Neural cell (in vitro differentiated cells): Measurements from ENCODE around the gene COQ8B. TPM values are rescaled to one million over a fixed set of nuclear protein-coding genes. Genes with fewer than 3 reads are reported as not detected.

Source experiments
- H2AFZ ChIP-seq: fragments of 200-600, 300-800 bp; sonication (generic), shearing (Covaris generic); 2 replicates; pipeline ENCODE4 v1.6.0; 2014; ENCODE audit warnings: low read depth, mild to moderate bottlenecking, antibody characterized with exemption, low read length, moderate library complexity
- H3F3A ChIP-seq: fragments of 200-600 bp; shearing (Covaris generic); 2 replicates; pipeline ENCODE4 v1.6.1; 2016; ENCODE audit warnings: mild to moderate bottlenecking, moderate library complexity, mixed read lengths, antibody characterized with exemption, low read length; ENCODE audit not compliant: insufficient read depth, poor library complexity, severe bottlenecking
- H3K27ac ChIP-seq: fragments of 200-600, 300-800 bp; sonication (generic), shearing (Covaris generic); 2 replicates; pipeline ENCODE4 v1.5.1; 2014; ENCODE audit warnings: mild to moderate bottlenecking, low read length, moderate library complexity
- H3K27me3 ChIP-seq: fragments of 300-800, 200-600 bp; sonication (generic), shearing (Covaris generic); 2 replicates; pipeline ENCODE4 v1.6.0; 2014; ENCODE audit warnings: mild to moderate bottlenecking, low read depth, low read length, moderate library complexity; ENCODE audit not compliant: insufficient read depth
- H3K36me3 ChIP-seq: fragments of 300-800, 200-600 bp; sonication (generic), shearing (Covaris generic); 2 replicates; pipeline ENCODE4 v1.5.1; 2014; ENCODE audit warnings: mild to moderate bottlenecking, antibody characterized with exemption, low read length, moderate library complexity; ENCODE audit not compliant: insufficient read depth
- H3K4me2 ChIP-seq: fragments of 300-800, 200-600 bp; sonication (generic), shearing (Covaris generic); 2 replicates; pipeline ENCODE4 v1.6.0; 2014; ENCODE audit warnings: mild to moderate bottlenecking, low read length
- H3K4me3 ChIP-seq: fragments of 300-800, 200-600 bp; sonication (generic), shearing (Covaris generic); 2 replicates; pipeline ENCODE4 v1.5.1; 2014; ENCODE audit warnings: mild to moderate bottlenecking, low read length, moderate library complexity
- H3K79me2 ChIP-seq: fragments of 200-600 bp; shearing (Covaris generic); replicated peaks from 2 replicates; pipeline ENCODE4 v1.6.0; 2014; ENCODE audit warnings: mild to moderate bottlenecking, low read length, moderate library complexity; ENCODE audit not compliant: insufficient read depth
- H3K9ac ChIP-seq: fragments of 300-800, 200-600 bp; sonication (generic), shearing (Covaris generic); 2 replicates; pipeline ENCODE4 v1.6.1; 2016; ENCODE audit warnings: mild to moderate bottlenecking, low read length, mixed read lengths
- H3K9me2 ChIP-seq: fragments of 200-600 bp; shearing (Covaris generic); 2 replicates; pipeline ENCODE4 v1.6.1; 2016; ENCODE audit warnings: mild to moderate bottlenecking, low read length, mixed read lengths; ENCODE audit not compliant: insufficient read depth
- H3K9me3 ChIP-seq: fragments of 200-600, 300-800 bp; sonication (generic), shearing (Covaris generic); 2 replicates; pipeline ENCODE4 v1.6.1; 2016; ENCODE audit warnings: mild to moderate bottlenecking, mixed run types, low read length, moderate library complexity, mixed read lengths
- H4K20me1 ChIP-seq: fragments of 200-600 bp; shearing (Covaris generic); 2 replicates; pipeline ENCODE4 v1.6.1; 2016; ENCODE audit warnings: mild to moderate bottlenecking, mixed run types; ENCODE audit not compliant: insufficient read depth
- EP300 ChIP-seq: fragments of 450-650 bp; conservative IDR thresholded peaks from 2 replicates; pipeline ENCODE4 v1.6.1; 2014; ENCODE audit warnings: antibody characterized with exemption, mild to moderate bottlenecking, moderate library complexity; ENCODE audit not compliant: poor library complexity, severe bottlenecking
- EZH2 ChIP-seq: fragments of 200-600, 300-800 bp; shearing (Covaris generic), sonication (generic); IDR thresholded peaks from 2 replicates; pipeline ENCODE4 v1.6.1; 2014; ENCODE audit warnings: antibody characterized with exemption, low read length, borderline replicate concordance, mild to moderate bottlenecking; ENCODE audit not compliant: insufficient read depth, poor library complexity, severe bottlenecking
- MXI1 ChIP-seq: fragments of 450-650 bp; conservative IDR thresholded peaks from 2 replicates; pipeline ENCODE4 v1.6.1; 2014; ENCODE audit warnings: antibody characterized with exemption, mild to moderate bottlenecking; ENCODE audit not compliant: poor library complexity, severe bottlenecking
- POLR2AphosphoS5 ChIP-seq: IDR thresholded peaks from 2 replicates; pipeline ENCODE4 v1.6.1; 2012
- RAD21 ChIP-seq: fragments of 450-650 bp; conservative IDR thresholded peaks from 2 replicates; pipeline ENCODE4 v1.6.1; 2014; ENCODE audit warnings: antibody characterized with exemption, mild to moderate bottlenecking, moderate library complexity
- SMC3 ChIP-seq: fragments of 450-650 bp; conservative IDR thresholded peaks from 2 replicates; pipeline ENCODE4 v1.6.1; 2014; ENCODE audit warnings: antibody characterized with exemption, mild to moderate bottlenecking, moderate library complexity; ENCODE audit not compliant: poor library complexity
- TAF1 ChIP-seq: IDR thresholded peaks from 2 replicates; pipeline ENCODE4 v1.6.1; 2012; ENCODE audit warnings: low read depth
- polyA plus RNA-seq: library from polyadenylated mRNA; depleted of rRNA; stranded (reverse); fragments of >200 nt; gene quantifications from 2 replicates; pipeline ENCODE4 v1.2.3, GENCODE V29; 2014
- TF ChIP-seq, protein P1 (sequence below): IDR thresholded peaks from 2 replicates; pipeline ENCODE4 v1.6.1; 2012; ENCODE audit warnings: borderline replicate concordance
- TF ChIP-seq, protein P2 (sequence below): fragments of 450-650 bp; IDR thresholded peaks from 2 replicates; pipeline ENCODE4 v1.5.1; 2014; ENCODE audit warnings: antibody characterized with exemption, mild to moderate bottlenecking, moderate library complexity; ENCODE audit not compliant: poor library complexity, severe bottlenecking

Gene COQ8B
- polyA plus RNA-seq, 1 donor from 2014 or later = 83.2 TPM

DNA sequence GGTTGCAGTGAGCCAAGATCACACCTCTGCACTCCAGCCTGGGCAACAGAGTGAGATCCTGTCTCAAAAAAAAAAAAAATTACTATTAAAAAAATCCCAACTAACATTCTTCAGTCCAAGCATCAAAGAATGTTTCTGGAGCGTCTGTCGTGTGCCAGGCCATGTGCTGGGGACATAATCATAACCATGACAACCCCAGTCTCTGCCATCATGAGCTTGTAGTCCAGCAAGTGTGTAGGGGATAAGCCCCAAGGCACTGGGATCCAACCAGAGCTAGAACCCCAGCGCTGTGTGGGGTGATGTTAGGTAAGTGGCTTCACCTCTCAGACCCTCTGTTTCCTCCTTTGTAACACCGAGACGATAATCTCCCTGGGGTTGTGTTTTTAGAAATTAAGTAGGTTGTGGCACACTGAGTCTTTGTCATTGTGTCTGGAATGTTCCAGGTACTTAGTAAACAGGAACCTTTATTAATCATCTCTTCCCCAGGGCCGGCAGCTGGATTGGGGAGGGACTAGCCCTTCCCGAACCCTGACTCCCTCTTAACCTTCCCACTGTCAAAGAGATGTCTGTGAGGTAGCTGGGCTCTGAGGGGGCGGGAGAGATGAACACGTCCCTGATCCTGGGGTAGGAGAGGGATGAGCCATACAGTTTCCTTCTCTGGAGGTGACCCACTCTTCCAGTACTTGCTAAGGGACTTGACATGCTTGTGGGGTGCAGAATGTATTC lies 5.4 kb upstream of the COQ8B start:
- H3K4me2 ChIP-seq = no peak overlapping the region
- H3K9me2 ChIP-seq = no peaks in the 10 kb centered on the region
- H3K9ac ChIP-seq = no peak overlapping the region
- H4K20me1 ChIP-seq = no peaks in the 10 kb centered on the region
- no peaks in the 10 kb centered on the region for H3F3A ChIP-seq
- peaks cover 32% of the 10 kb centered on the region for H3K79me2 ChIP-seq
- H3K4me3 ChIP-seq = no peak overlapping the region
- no peaks in the 10 kb centered on the region for H3K36me3 ChIP-seq
- no peak overlapping the region for H3K27ac ChIP-seq
- TF ChIP-seq EP300 = no peak
- no peak for TF ChIP-seq TAF1
- TF ChIP-seq, protein P1, sequence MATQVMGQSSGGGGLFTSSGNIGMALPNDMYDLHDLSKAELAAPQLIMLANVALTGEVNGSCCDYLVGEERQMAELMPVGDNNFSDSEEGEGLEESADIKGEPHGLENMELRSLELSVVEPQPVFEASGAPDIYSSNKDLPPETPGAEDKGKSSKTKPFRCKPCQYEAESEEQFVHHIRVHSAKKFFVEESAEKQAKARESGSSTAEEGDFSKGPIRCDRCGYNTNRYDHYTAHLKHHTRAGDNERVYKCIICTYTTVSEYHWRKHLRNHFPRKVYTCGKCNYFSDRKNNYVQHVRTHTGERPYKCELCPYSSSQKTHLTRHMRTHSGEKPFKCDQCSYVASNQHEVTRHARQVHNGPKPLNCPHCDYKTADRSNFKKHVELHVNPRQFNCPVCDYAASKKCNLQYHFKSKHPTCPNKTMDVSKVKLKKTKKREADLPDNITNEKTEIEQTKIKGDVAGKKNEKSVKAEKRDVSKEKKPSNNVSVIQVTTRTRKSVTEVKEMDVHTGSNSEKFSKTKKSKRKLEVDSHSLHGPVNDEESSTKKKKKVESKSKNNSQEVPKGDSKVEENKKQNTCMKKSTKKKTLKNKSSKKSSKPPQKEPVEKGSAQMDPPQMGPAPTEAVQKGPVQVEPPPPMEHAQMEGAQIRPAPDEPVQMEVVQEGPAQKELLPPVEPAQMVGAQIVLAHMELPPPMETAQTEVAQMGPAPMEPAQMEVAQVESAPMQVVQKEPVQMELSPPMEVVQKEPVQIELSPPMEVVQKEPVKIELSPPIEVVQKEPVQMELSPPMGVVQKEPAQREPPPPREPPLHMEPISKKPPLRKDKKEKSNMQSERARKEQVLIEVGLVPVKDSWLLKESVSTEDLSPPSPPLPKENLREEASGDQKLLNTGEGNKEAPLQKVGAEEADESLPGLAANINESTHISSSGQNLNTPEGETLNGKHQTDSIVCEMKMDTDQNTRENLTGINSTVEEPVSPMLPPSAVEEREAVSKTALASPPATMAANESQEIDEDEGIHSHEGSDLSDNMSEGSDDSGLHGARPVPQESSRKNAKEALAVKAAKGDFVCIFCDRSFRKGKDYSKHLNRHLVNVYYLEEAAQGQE = no peak
- TF ChIP-seq RAD21 = no peak
- TF ChIP-seq SMC3 = no peak
- no peak for TF ChIP-seq POLR2AphosphoS5
- no peak overlapping the region for H2AFZ ChIP-seq
- H3K9me3 ChIP-seq = no peaks in the 10 kb centered on the region
- H3K27me3 ChIP-seq = no peaks in the 10 kb centered on the region

DNA sequence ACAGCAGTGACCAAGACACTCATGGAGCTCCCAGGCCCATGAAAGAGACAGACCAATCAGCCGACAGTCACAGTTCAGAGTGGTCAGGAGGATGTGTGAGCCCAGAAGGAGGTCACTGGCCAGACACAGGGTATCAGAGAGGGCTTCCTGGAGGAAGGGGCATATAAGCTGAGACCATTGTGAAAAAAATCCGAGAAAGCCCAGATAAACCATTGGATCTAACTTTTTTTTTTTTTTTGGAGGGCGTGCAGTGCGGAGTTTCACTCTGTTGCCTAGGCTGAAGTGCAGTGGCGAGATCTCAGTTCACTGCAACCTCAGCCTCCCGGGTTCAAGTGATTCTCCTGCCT lies 4.4 kb upstream of the COQ8B start:
- H3K4me2 ChIP-seq = no peak overlapping the region
- H2AFZ ChIP-seq = no peak overlapping the region
- H3K79me2 ChIP-seq = peaks cover 32% of the 10 kb centered on the region
- H3K36me3 ChIP-seq = no peaks in the 10 kb centered on the region
- H4K20me1 ChIP-seq = no peaks in the 10 kb centered on the region
- no peaks in the 10 kb centered on the region for H3K27me3 ChIP-seq
- peaks cover 3% of the 10 kb centered on the region for H3F3A ChIP-seq
- H3K9me2 ChIP-seq = no peaks in the 10 kb centered on the region
- H3K9me3 ChIP-seq = no peaks in the 10 kb centered on the region
- no peak overlapping the region for H3K4me3 ChIP-seq
- H3K27ac ChIP-seq = no peak overlapping the region
- no peak for TF ChIP-seq MXI1
- TF ChIP-seq EZH2 = no peak
- TF ChIP-seq SMC3 = no peak
- TF ChIP-seq RAD21 = no peak
- no peak for TF ChIP-seq TAF1
- TF ChIP-seq EP300 = no peak
- TF ChIP-seq, protein P2, sequence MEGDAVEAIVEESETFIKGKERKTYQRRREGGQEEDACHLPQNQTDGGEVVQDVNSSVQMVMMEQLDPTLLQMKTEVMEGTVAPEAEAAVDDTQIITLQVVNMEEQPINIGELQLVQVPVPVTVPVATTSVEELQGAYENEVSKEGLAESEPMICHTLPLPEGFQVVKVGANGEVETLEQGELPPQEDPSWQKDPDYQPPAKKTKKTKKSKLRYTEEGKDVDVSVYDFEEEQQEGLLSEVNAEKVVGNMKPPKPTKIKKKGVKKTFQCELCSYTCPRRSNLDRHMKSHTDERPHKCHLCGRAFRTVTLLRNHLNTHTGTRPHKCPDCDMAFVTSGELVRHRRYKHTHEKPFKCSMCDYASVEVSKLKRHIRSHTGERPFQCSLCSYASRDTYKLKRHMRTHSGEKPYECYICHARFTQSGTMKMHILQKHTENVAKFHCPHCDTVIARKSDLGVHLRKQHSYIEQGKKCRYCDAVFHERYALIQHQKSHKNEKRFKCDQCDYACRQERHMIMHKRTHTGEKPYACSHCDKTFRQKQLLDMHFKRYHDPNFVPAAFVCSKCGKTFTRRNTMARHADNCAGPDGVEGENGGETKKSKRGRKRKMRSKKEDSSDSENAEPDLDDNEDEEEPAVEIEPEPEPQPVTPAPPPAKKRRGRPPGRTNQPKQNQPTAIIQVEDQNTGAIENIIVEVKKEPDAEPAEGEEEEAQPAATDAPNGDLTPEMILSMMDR = no peak
- no peak for TF ChIP-seq POLR2AphosphoS5
- TF ChIP-seq, protein P1 = no peak
- H3K9ac ChIP-seq = no peak overlapping the region
